GM12878 (cell line): Measurements from ENCODE around the gene SEMA4A. TPM values are rescaled to one million over a fixed set of nuclear protein-coding genes. Genes with fewer than 3 reads are reported as not detected.

Experiments
- ATAC-seq: fragments of 200-7000 bp; cut with Tn5 transposase; 3 replicates; pipeline ENCODE4 v1.9.1; 2020; ENCODE audit warnings: mild to moderate bottlenecking, moderate library complexity
- BruUV-seq: library from RNA; stranded (reverse); fragments of 400-500 nt; replicated peaks from 2 replicates; lab custom pipeline; 2021; lab: Mats Ljungman, UMichigan
- CTCF ChIA-PET: fragments of 300-600 bp; sonication (Branson Sonifier 250); formaldehyde crosslinking; extraction: SDS; loops from one replicate; lab custom pipeline; 2021; ENCODE audit warnings: inconsistent platforms; lab: Yijun Ruan, JAX
- POLR2A ChIA-PET: fragments of 350-600 bp; formaldehyde crosslinking; extraction: SDS; loops from one replicate; lab custom pipeline; 2021; ENCODE audit warnings: inconsistent platforms; lab: Charles Lee
- RAD21 ChIA-PET: fragments of 300-600 bp; sonication (Branson Sonifier 250); formaldehyde crosslinking; loops from one replicate; lab custom pipeline; 2023; ENCODE audit warnings: antibody characterized with exemption; ENCODE audit not compliant: unreplicated experiment; lab: Charles Lee
- SMC1A ChIA-PET: fragments of 300-600 bp; sonication (Branson Sonifier 250); formaldehyde crosslinking; loops from one replicate; lab custom pipeline; 2023; ENCODE audit not compliant: unreplicated experiment, uncharacterized antibody; lab: Charles Lee
- DNase-seq: peaks from one replicate; pipeline ENCODE4 v3.0.0-alpha.2; 2011; ENCODE audit warnings: low read depth, low spot score
- FAIRE-seq: peaks from 3 replicates; lab custom pipeline; 2011; peaks lifted over from hg19 to GRCh38; lab: Jason Lieb, UNC
- H2AFZ ChIP-seq: 2 replicates; pipeline ENCODE4 v1.6.0; 2011; ENCODE audit warnings: low read depth, low read length, control low read depth; ENCODE audit not compliant: control insufficient read depth
- H3K27ac ChIP-seq: 2 replicates; pipeline ENCODE4 v1.5.1; 2011; ENCODE audit warnings: control low read depth; ENCODE audit not compliant: control insufficient read depth, insufficient read depth
- H3K27me3 ChIP-seq, 2 experiments: replicated peaks in 1 of 2; 2 replicates each; pipeline versions ENCODE4 v1.6.0 to v1.6.1; 2011; ENCODE audit warnings: low read length in 1 of 2; ENCODE audit not compliant: control insufficient read depth in 2 of 2, insufficient read depth in 2 of 2
- H3K36me3 ChIP-seq, 2 experiments: 2 replicates each; pipeline ENCODE4 v1.5.1; 2011; ENCODE audit warnings: low read length in 1 of 2; ENCODE audit not compliant: control insufficient read depth in 2 of 2, insufficient read depth in 2 of 2
- H3K4me1 ChIP-seq: 2 replicates; pipeline ENCODE4 v1.6.1; 2011; ENCODE audit warnings: mild to moderate bottlenecking, low read length, moderate library complexity, mixed read lengths; ENCODE audit not compliant: control insufficient read depth, insufficient read depth
- H3K4me2 ChIP-seq: 2 replicates; pipeline ENCODE4 v1.6.0; 2011; ENCODE audit warnings: control low read depth; ENCODE audit not compliant: control insufficient read depth, insufficient read depth
- H3K4me3 ChIP-seq: fragments of 200-600 bp; sonication (generic); 2 replicates; pipeline ENCODE4 v1.5.1; 2016
- H3K79me2 ChIP-seq: 2 replicates; pipeline ENCODE4 v1.6.0; 2011; ENCODE audit warnings: low read length; ENCODE audit not compliant: control insufficient read depth, insufficient read depth
- H3K9ac ChIP-seq: 2 replicates; pipeline ENCODE4 v1.8.0; 2011; ENCODE audit warnings: low read length, control low read depth, mixed read lengths; ENCODE audit not compliant: control insufficient read depth, insufficient read depth
- H3K9me3 ChIP-seq: replicated peaks from 3 replicates; pipeline ENCODE4 v1.5.1; 2011; ENCODE audit warnings: mild to moderate bottlenecking, low read length; ENCODE audit not compliant: control insufficient read depth, insufficient read depth
- H4K20me1 ChIP-seq: 2 replicates; pipeline ENCODE4 v1.6.0; 2011; ENCODE audit not compliant: control insufficient read depth, insufficient read depth
- ATF2 ChIP-seq: IDR thresholded peaks from 2 replicates; pipeline ENCODE4 v1.6.1; 2012; ENCODE audit warnings: low read length, inconsistent platforms
- CREM ChIP-seq: IDR thresholded peaks from 2 replicates; pipeline ENCODE4 v1.6.1; 2014; ENCODE audit warnings: antibody characterized with exemption, low read depth
- GABPA ChIP-seq: IDR thresholded peaks from 2 replicates; pipeline ENCODE4 v1.6.1; 2014; ENCODE audit warnings: antibody characterized with exemption, low read depth, mild to moderate bottlenecking, inconsistent platforms
- HCFC1 ChIP-seq: fragments of 150-350 bp; IDR thresholded peaks from 2 replicates; pipeline ENCODE4 v1.6.1; 2014; ENCODE audit warnings: low read length
- HDAC6 ChIP-seq: fragments of 200-600 bp; sonication (generic); IDR thresholded peaks from one replicate; pipeline ENCODE4 v1.8.0; 2017; ENCODE audit warnings: antibody characterized with exemption; ENCODE audit not compliant: unreplicated experiment
- IRF3 ChIP-seq: fragments of 450-650 bp; IDR thresholded peaks from 2 replicates; pipeline ENCODE4 v1.6.1; 2014; ENCODE audit warnings: mild to moderate bottlenecking
- RELA ChIP-seq: fragments of 450-650 bp; IDR thresholded peaks from 2 replicates; pipeline ENCODE4 v1.8.0; 2014; ENCODE audit warnings: borderline replicate concordance; ENCODE audit not compliant: partially characterized antibody
- SKIL ChIP-seq: fragments of 450-650 bp; IDR thresholded peaks from 2 replicates; pipeline ENCODE4 v1.6.1; 2017; ENCODE audit warnings: mild to moderate bottlenecking, low read depth, inconsistent platforms; ENCODE audit not compliant: poor library complexity, severe bottlenecking
- SMAD1 ChIP-seq: fragments of 450-650 bp; IDR thresholded peaks from 2 replicates; pipeline ENCODE4 v1.6.1; 2018; ENCODE audit warnings: mild to moderate bottlenecking, low read depth; ENCODE audit not compliant: partially characterized antibody
- SPI1 ChIP-seq: IDR thresholded peaks from 2 replicates; pipeline ENCODE4 v1.6.1; 2011; ENCODE audit warnings: low read depth, mild to moderate bottlenecking, low read length, moderate library complexity, borderline replicate concordance; ENCODE audit not compliant: insufficient read depth
- SREBF2 ChIP-seq: IDR thresholded peaks from 2 replicates; pipeline ENCODE4 v1.6.1; 2012; ENCODE audit warnings: mild to moderate bottlenecking, low read length
- STAT1 ChIP-seq: fragments of 450-650 bp; conservative IDR thresholded peaks from 2 replicates; pipeline ENCODE4 v1.6.1; 2014; ENCODE audit warnings: antibody characterized with exemption, mild to moderate bottlenecking
- WRNIP1 ChIP-seq: IDR thresholded peaks from 2 replicates; pipeline ENCODE4 v1.6.1; 2011; ENCODE audit warnings: low read depth, low read length, improper control_type of control experiment, borderline replicate concordance
- WGBS: methylation state at CpG from one replicate; pipeline ENCODE4 v1.1.6; 2016; ENCODE audit warnings: low lambda C conversion rate; ENCODE audit not compliant: insufficient replicate concordance, insufficient coverage; ENCODE audit errors: missing lambda C conversion rate; 5-methylcytosine and 5-hydroxymethylcytosine counted together
- in situ Hi-C: fragments of 300-500 bp; cut with MboI; formaldehyde crosslinking; loops from 9 replicates; pipeline ENCODE4 v1.14.3; 2018; ENCODE audit warnings: mixed read lengths
- intact Hi-C: fragments of 100-400 bp; cut with micrococcal nuclease; formaldehyde crosslinking; loops from one replicate; pipeline ENCODE4 v1.14.2; 2022; ENCODE audit not compliant: unreplicated experiment
- polyA plus RNA-seq, 11 experiments: library from polyadenylated mRNA; depleted of rRNA in 4 of 11; unstranded in 6 of 11; stranded (reverse) in 5 of 11; fragments of >200 nt; fragmentation: Nextera tagmentation in 4 of 11; fragmentation: Illumina TruSeq in 1 of 11; extraction: Ambion mirVana in 4 of 11; extraction: Trizol in 1 of 11; gene quantifications; 1 replicate in 1 of 11; 2 replicates in 10 of 11; pipeline versions ENCODE4 v1.2.1 to v1.2.3, GENCODE V29; 2011 to 2016; ENCODE audit warnings: inconsistent platforms in 2 of 11, missing spikeins in 2 of 11, low read depth in 1 of 11
- total RNA-seq, 4 experiments: library from RNA; depleted of rRNA in 3 of 4; stranded (reverse); fragments of >200 nt in 3 of 4; fragmentation: Illumina TruSeq in 1 of 4; extraction: Trizol in 1 of 4; gene quantifications; 2 replicates each; pipeline versions ENCODE4 v1.2.1 to v1.2.3, GENCODE V29; 2013 to 2021

The SEMA4A gene
- total and polyA plus RNA-seq, 10 of the 15 experiments (the other 5 are each of a cell fraction or from before 2014, with no cell fraction given), result 2.6 to 64.2 (median 32.8) TPM

- TF ChIP-seq HCFC1 (no peak), SMAD1 (no peak)
Measured at GRCh38 chr1:156121457-156121856, 31.9 kb upstream of the SEMA4A start (continued).

- H3K4me3 ChIP-seq, result no peak overlapping the region
- BruUV-seq, result no TSS peak
- 84% methylated on average over 4 of the region's 4 CpGs for WGBS
- no peak overlapping the region for H3K9ac ChIP-seq
- intact Hi-C loops, result no loop called here
- H4K20me1 ChIP-seq, result no peaks in the 10 kb centered on the region
- H2AFZ ChIP-seq, result no peak overlapping the region
- no peak for DNase-seq
- TF ChIP-seq CREM (no peak), WRNIP1 (no peak), RELA (no peak), GABPA (no peak), STAT1 (no peak), SPI1 (no peak), SKIL (no peak), IRF3 (no peak), ATF2 (no peak), SREBF2 (no peak), HDAC6 (no peak)
- TF ChIP-seq, all 136 proteins: peak for 0
- ChIA-PET POLR2A (interaction anchor here (0.6 to 12.7 kb wide), 8 partner anchors 8 to 72 kb away, joined by 3 to 128 read pairs (median 6); partner anchors contain the start of genes LMNA and SLC25A44), RAD21 (interaction anchor here (1.1 to 22.2 kb wide), 2 partner anchors 24 to 28 kb away, joined by 3 to 695 read pairs; no protein-coding TSS in a partner anchor), SMC1A (interaction anchor here (1.2 to 23.6 kb wide), 4 partner anchors 7 to 104 kb away, joined by 3 to 874 read pairs (median 48); no protein-coding TSS in a partner anchor), CTCF (interaction anchor here (5.0 to 25.7 kb wide), 2 partner anchors 7 to 25 kb away, joined by 43 to 1294 read pairs; no protein-coding TSS in a partner anchor)
- H3K4me1 ChIP-seq, result peaks cover 56% of the 10 kb centered on the region
- 0 out of 2 replicates have a peak overlapping the region, but pooled peaks have one; percentile 6 for H3K27ac ChIP-seq
- in situ Hi-C loops, result no loop called here
- no peaks in the 10 kb centered on the region for H3K9me3 ChIP-seq
- no peaks in the 10 kb centered on the region; a peak in 1 of 4 replicates for H3K36me3 ChIP-seq
- ATAC-seq (no peak), FAIRE-seq (no peak)
- no peaks in the 10 kb centered on the region for H3K27me3 ChIP-seq
- peak overlapping the region; percentile 67; the same call in 1 of the 2 replicates for H3K4me2 ChIP-seq
- peaks cover 81% of the 10 kb centered on the region for H3K79me2 ChIP-seq
Measured at GRCh38 chr1:156122086-156122485, 31.3 kb upstream of the SEMA4A start.
